ENCODE data around the gene TIMM23B.
"Not testable (repeated sequence)": the region's sequence is repeated elsewhere in the genome, so short reads cannot be mapped to it uniquely, and the experiment has no call there.

The TIMM23B gene

GRCh38 chr10:49941447-49942338, at the start of gene TIMM23B, which contains the start of gene PARG:
Gene TIMM23B, plus strand, starts transcription at chr10:49942053. Its CDS starts 142 bp downstream, at chr10:49942195.
Gene PARG, minus strand, starts transcription at chr10:49942027. Its CDS starts 302 bp downstream, at chr10:49941725.
- DNase-seq: peak; percentile 10

- not testable (repeated sequence) for DNase-seq
Observed at GRCh38 chr10:49899999-49900398, 41.9 kb upstream of the TIMM23B start.

- DNase-seq: not testable (repeated sequence)
Observed at GRCh38 chr10:49900406-49900805, 41.4 kb upstream of the TIMM23B start.

- DNase-seq: not testable (repeated sequence)
Observed at GRCh38 chr10:49903829-49904228, 38.0 kb upstream of the TIMM23B start.

- DNase-seq: not testable (repeated sequence)
Observed at GRCh38 chr10:49908290-49909080, 33.4 kb upstream of the TIMM23B start.

GRCh38 chr10:49910295-49910694, 31.6 kb upstream of the TIMM23B start:
- not testable (repeated sequence) for DNase-seq

- DNase-seq: not testable (repeated sequence)
Observed at GRCh38 chr10:49916451-49916850, 25.4 kb upstream of the TIMM23B start.

- not testable (repeated sequence) for DNase-seq
Observed at GRCh38 chr10:49917927-49918326, 23.9 kb upstream of the TIMM23B start.

GRCh38 chr10:49922041-49922440, 19.8 kb upstream of the TIMM23B start:
- not testable (repeated sequence) for DNase-seq

- DNase-seq: not testable (repeated sequence)
Observed at GRCh38 chr10:49923572-49923971, 18.3 kb upstream of the TIMM23B start.

GRCh38 chr10:49931276-49931675, 10.6 kb upstream of the TIMM23B start:
- not testable (repeated sequence) for DNase-seq

GRCh38 chr10:49931959-49932728, 9.7 kb upstream of the TIMM23B start:
- not testable (repeated sequence) for DNase-seq

- DNase-seq: not testable (repeated sequence)
Observed at GRCh38 chr10:49942339-49942705, 469 bp downstream of the TIMM23B start.

- not testable (repeated sequence) for DNase-seq
Observed at GRCh38 chr10:49943607-49944006, 1.8 kb downstream of the TIMM23B start.

GRCh38 chr10:49948142-49948541, 6.3 kb downstream of the TIMM23B start:
- DNase-seq: not testable (repeated sequence)

- DNase-seq: not testable (repeated sequence)
Observed at GRCh38 chr10:49948737-49949136, 6.9 kb downstream of the TIMM23B start.

GRCh38 chr10:49952006-49952405, 10.2 kb downstream of the TIMM23B start:
- not testable (repeated sequence) for DNase-seq

- not testable (repeated sequence) for DNase-seq
Observed at GRCh38 chr10:49953122-49953521, 11.3 kb downstream of the TIMM23B start.

GRCh38 chr10:49970331-49970857, 28.5 kb downstream of the TIMM23B start:
- DNase-seq: not testable (repeated sequence)

- not testable (repeated sequence) for DNase-seq
Observed at GRCh38 chr10:49971466-49971865, 29.6 kb downstream of the TIMM23B start.

GRCh38 chr10:49972094-49972493, 30.2 kb downstream of the TIMM23B start:
- not testable (repeated sequence) for DNase-seq

- not testable (repeated sequence) for DNase-seq
Observed at GRCh38 chr10:49977756-49978155, 35.9 kb downstream of the TIMM23B start.
